Ovary (tissue), 9 donors: ENCODE data around the gene TMTC1. TPM values are rescaled to one million over a fixed set of nuclear protein-coding genes. Genes with fewer than 3 reads are reported as not detected.

ENCODE experiments used
- DNase-seq, 5 donors: peaks; one replicate each; pipeline ENCODE4 v3.0.0-alpha.2; 2019 to 2020
- H3K27ac ChIP-seq, 2 donors: fragments of 200-600 bp; one replicate each; pipeline versions ENCODE4 v1.5.1 to v1.8.0; 2019 to 2022
- H3K27me3 ChIP-seq: fragments of 200-600 bp; one replicate; pipeline ENCODE4 v1.8.0; 2022
- H3K36me3 ChIP-seq: fragments of 200-600 bp; sonication (generic); one replicate; pipeline ENCODE4 v1.5.1; 2019
- H3K4me1 ChIP-seq: one replicate; pipeline ENCODE4 v1.8.1; 2013; ENCODE audit warnings: mild to moderate bottlenecking, moderate library complexity; ENCODE audit not compliant: insufficient read depth
- H3K4me3 ChIP-seq: fragments of 200-600 bp; sonication (generic); one replicate; pipeline ENCODE4 v1.5.1; 2017
- H3K9me3 ChIP-seq, 2 donors: fragments of 200-600 bp in 1 of 2; sonication (generic) in 1 of 2; one replicate each; pipeline versions ENCODE4 v1.5.1 to v1.8.1; 2013 to 2019; ENCODE audit warnings: mild to moderate bottlenecking in 1 of 2, moderate library complexity in 1 of 2
- CTCF ChIP-seq, 3 donors: fragments of 450-650 bp in 2 of 3; fragments of 200-600 bp in 1 of 3; IDR thresholded peaks; one replicate each; pipeline versions ENCODE4 v1.5.1 to v1.8.0; 2016 to 2022; ENCODE audit warnings: antibody characterized with exemption in 3 of 3, mild to moderate bottlenecking in 1 of 3
- EP300 ChIP-seq: sonication (generic); formaldehyde crosslinking; IDR thresholded peaks from one replicate; pipeline ENCODE4 v1.6.1; 2017; ENCODE audit warnings: antibody characterized with exemption
- POLR2A ChIP-seq: fragments of 450-650 bp; IDR thresholded peaks from one replicate; pipeline ENCODE4 v1.6.1; 2017; ENCODE audit warnings: antibody characterized with exemption, mild to moderate bottlenecking, moderate library complexity
- WGBS, 3 donors: extraction: QIAGEN DNeasy Blood & Tissue Kit in 1 of 3; methylation state at CpG; one replicate each; pipeline versions ENCODE4 v1.1.5 to v1.1.7; 2013 to 2017; 5-methylcytosine and 5-hydroxymethylcytosine counted together
- intact Hi-C, 4 donors: fragments of 100-400 bp; cut with DNase I; formaldehyde crosslinking; loops; one replicate each; pipeline versions ENCODE4 v1.11.0 to v1.15.1; 2022 to 2023
- polyA plus RNA-seq, 2 donors: library from polyadenylated mRNA; stranded (reverse); fragments of 200-250 nt in 1 of 2; fragments of 350-450 nt in 1 of 2; fragmentation: Illumina TruSeq in 1 of 2; extraction: RNeasy Lipid Tissue Mini Kit (QIAGEN cat#74804) in 1 of 2; gene quantifications; one replicate each; pipeline ENCODE4 v1.2.3, GENCODE V29; 2013 to 2014
- total RNA-seq, 7 donors: library from RNA; depleted of rRNA in 2 of 7; stranded (reverse); fragments of >200 nt in 2 of 7; fragmentation: NEBNext Ultra II Directional in 3 of 7; extraction: Animal tissue kit (Norgen Biotek cat#: 25700) in 3 of 7; gene quantifications; one replicate each; pipeline versions ENCODE4 v1.1.0 to v1.2.4, GENCODE V29; 2016 to 2023
- donor health status: DM: no; HTN: no; CAD: no; lungs with moderate emphysema.
- donor health status: DM: no; HTN: no; CAD: no.
- donor health status: Bipolar disorder and iron deficiency.
- donor health status: DM: yes; HTN: yes; CAD: no.
- donor health status: DM: no; HTN: no; CAD: no.
- donor health status: DM: yes; HTN: yes; CAD: no.

The TMTC1 gene
- total and polyA plus RNA-seq, 9 donors = 8.1 to 46.3 (median 21.3) TPM

DNA sequence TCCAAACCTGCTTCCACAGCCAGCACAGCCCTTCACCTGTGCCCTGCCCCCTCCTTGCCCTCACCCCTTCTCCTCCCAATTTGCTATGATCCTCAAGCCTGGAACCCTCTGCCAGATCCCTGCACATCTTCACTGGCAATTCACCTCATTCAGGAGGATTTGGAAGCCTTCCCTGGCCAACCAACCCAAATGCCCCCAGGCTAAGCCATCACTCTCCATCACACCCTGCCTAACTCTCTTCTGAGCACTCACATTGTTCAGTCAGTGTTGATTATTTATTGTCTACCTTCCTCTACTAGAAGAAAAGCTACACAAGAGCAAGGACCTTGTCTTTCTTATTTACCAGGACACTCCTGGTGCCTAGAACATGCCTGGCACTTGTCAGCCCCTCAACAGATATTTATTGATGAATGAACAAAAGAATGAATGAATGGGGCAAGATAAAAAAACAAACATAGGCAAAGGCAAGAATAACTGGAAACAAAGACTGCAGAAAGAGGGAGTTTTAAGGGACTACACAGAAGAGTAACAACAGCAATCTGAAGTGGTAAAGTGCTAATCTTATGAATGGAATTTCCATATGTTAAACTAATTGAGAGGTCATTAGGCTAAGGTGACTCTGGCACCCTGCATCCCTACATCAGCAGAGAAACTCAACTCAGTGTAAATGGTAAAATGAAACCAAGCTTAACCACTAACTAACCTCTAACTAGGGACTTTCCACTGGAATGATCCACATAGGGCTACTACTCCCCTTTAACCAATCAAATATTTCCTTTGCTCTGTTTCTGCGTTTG, 33.4 kb downstream of the TMTC1 start:
- H3K4me1 ChIP-seq = no peaks in the 10 kb centered on the region
- H3K4me3 ChIP-seq = no peak overlapping the region
- H3K27ac ChIP-seq = no peak overlapping the region
- no peaks in the 10 kb centered on the region for H3K27me3 ChIP-seq
- WGBS, 3 donors = 87 to 90% (median 88%) methylated on average over 1 of the region's 1 CpG
- no peak for DNase-seq
- no peaks in the 10 kb centered on the region for H3K36me3 ChIP-seq
- intact Hi-C loops = no loop called here
- no peak for TF ChIP-seq POLR2A
- TF ChIP-seq EP300 = no peak
- TF ChIP-seq CTCF (IDR thresholded peaks at IDR 0.05) = no peak
- H3K9me3 ChIP-seq = no peaks in the 10 kb centered on the region

DNA sequence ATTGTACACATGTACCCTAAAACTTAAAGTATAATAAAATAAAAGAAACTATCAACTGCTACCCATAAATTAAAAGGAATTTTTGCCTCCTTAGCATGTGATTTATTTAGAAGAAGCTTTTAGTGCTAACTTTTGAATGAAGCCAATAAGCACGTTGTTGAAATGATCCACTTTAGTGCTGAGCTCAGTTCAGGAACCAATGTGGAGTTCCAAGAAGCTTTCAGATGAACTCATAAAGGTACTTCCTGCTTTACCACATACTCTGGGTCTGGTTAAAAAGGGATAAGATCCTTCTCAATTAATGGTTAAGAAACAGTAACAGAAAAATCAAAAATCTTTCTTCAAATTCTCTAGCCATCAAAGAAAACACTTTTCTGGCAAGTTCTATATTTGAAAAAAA, 39.4 kb downstream of the TMTC1 start:
- no peaks in the 10 kb centered on the region for H3K9me3 ChIP-seq

GRCh38 chr12:29743801-29744200, 39.9 kb downstream of the TMTC1 start:
- no peak overlapping the region for H3K27ac ChIP-seq
- no peak for DNase-seq
- H3K4me1 ChIP-seq = peaks cover 3% of the 10 kb centered on the region
- 34 to 55% (median 49%) methylated on average over 3 of the region's 3 CpGs for WGBS, 3 donors
- no peak for TF ChIP-seq CTCF (IDR thresholded peaks at IDR 0.05)
- intact Hi-C loops = no loop called here
- H3K36me3 ChIP-seq = no peaks in the 10 kb centered on the region
- no peaks in the 10 kb centered on the region for H3K9me3 ChIP-seq
- no peak overlapping the region for H3K4me3 ChIP-seq
- no peaks in the 10 kb centered on the region for H3K27me3 ChIP-seq

More for the DNA sequence above, 39.4 kb downstream of the TMTC1 start:
- no peak overlapping the region for H3K4me3 ChIP-seq
- no peaks in the 10 kb centered on the region for H3K27me3 ChIP-seq
- no peak for DNase-seq
- TF ChIP-seq EP300 (no peak), POLR2A (no peak), CTCF (IDR thresholded peaks at IDR 0.05) (no peak)
- peaks cover 3% of the 10 kb centered on the region for H3K4me1 ChIP-seq
- 0 to 2% (median 0%) methylated on average over 1 of the region's 1 CpG for WGBS, 3 donors
- no peak overlapping the region for H3K27ac ChIP-seq
- no peaks in the 10 kb centered on the region for H3K36me3 ChIP-seq
- intact Hi-C loops = no loop called here

DNA sequence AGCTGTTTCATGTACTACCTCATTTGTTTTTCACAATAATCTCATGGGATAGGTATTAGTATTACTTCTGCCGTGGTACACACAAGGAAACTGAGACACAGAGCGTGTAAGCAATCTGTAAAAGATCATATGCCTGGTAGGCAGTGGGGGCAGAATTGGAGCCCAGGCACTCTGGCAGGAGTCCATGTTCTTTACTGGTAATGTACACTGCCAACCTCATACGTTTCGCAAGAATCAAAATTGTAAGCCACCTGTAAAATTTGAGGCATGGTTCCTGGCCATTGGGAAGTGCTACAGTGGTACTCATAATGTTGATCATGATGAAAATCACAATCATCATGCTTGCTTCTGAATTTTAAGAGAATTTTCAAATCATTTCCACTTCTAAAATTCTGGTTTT, 40.7 kb downstream of the TMTC1 start:
- H3K4me1 ChIP-seq = peaks cover 4% of the 10 kb centered on the region
- no peak overlapping the region for H3K4me3 ChIP-seq
- H3K9me3 ChIP-seq = no peaks in the 10 kb centered on the region
- no peaks in the 10 kb centered on the region for H3K27me3 ChIP-seq
- TF ChIP-seq POLR2A = no peak
- TF ChIP-seq EP300 = no peak
- H3K27ac ChIP-seq = no peak overlapping the region
- intact Hi-C loops = no loop called here
- H3K36me3 ChIP-seq = no peaks in the 10 kb centered on the region
- no peak for DNase-seq
- 95 to 97% (median 95%) methylated on average over 4 of the region's 4 CpGs for WGBS, 3 donors

- intact Hi-C loops = no loop called here
- Histone ChIP-seq H3K27me3 (no peaks in the 10 kb centered on the region), H3K27ac (no peak overlapping the region), H3K9me3 (no peaks in the 10 kb centered on the region), H3K4me3 (no peak overlapping the region), H3K4me1 (peaks cover 4% of the 10 kb centered on the region), H3K36me3 (no peaks in the 10 kb centered on the region)
- WGBS, 3 donors = 93 to 100% (median 100%) methylated on average over 1 of the region's 1 CpG
- TF ChIP-seq CTCF (IDR thresholded peaks at IDR 0.05) (no peak), EP300 (no peak), POLR2A (no peak)
- no peak for DNase-seq
Observed at GRCh38 chr12:29742646-29743045, 41.1 kb downstream of the TMTC1 start.
